Measurements from ENCODE around the gene CDC42EP3. TPM values are rescaled to one million over a fixed set of nuclear protein-coding genes. Genes with fewer than 3 reads are reported as not detected.

CDC42EP3 gene
- polyA plus RNA-seq, 3 donors from 2014 or later: 80.7 to 170 (median 81.3) TPM

DNA sequence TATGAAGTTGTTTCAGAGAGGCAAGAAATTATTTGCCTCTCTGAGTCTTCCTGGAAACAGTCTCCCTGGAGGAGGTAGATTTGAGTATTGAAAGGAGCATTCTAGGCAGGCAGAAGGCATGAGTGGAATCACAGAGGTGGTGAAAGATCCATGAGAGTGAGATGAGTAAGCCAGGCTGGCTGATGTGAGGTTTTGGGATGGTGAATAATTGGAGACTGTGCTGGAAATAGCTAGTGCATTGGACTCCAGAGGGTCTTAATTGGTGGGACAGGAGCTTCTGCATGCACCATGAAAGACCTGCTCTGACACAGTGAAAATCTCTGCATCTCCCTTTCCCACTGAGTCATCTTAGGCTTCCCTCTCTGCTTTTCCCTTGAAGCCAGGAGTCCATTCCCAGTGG, 46.3 kb downstream of the CDC42EP3 start:
- Mint-ChIP-seq H3K4me1 (peaks cover 58 to 76% of the 10 kb centered on the region in 2 donors), H3K36me3 (peaks cover 4 to 9% (median 9%) of the 10 kb centered on the region in 3 donors), H3K27me3 (ENCODE audit: low read depth in 3 of 3) (peaks cover 0 to 2% (median 2%) of the 10 kb centered on the region in 3 donors), H3K27ac (peak overlapping the region; percentile 90 to 100 (median 97)), H3K4me3 (peak overlapping the region; percentile 49 to 87 (median 73)), H3K9me3 (no peaks in the 10 kb centered on the region)
- no peak for DNase-seq

DNA sequence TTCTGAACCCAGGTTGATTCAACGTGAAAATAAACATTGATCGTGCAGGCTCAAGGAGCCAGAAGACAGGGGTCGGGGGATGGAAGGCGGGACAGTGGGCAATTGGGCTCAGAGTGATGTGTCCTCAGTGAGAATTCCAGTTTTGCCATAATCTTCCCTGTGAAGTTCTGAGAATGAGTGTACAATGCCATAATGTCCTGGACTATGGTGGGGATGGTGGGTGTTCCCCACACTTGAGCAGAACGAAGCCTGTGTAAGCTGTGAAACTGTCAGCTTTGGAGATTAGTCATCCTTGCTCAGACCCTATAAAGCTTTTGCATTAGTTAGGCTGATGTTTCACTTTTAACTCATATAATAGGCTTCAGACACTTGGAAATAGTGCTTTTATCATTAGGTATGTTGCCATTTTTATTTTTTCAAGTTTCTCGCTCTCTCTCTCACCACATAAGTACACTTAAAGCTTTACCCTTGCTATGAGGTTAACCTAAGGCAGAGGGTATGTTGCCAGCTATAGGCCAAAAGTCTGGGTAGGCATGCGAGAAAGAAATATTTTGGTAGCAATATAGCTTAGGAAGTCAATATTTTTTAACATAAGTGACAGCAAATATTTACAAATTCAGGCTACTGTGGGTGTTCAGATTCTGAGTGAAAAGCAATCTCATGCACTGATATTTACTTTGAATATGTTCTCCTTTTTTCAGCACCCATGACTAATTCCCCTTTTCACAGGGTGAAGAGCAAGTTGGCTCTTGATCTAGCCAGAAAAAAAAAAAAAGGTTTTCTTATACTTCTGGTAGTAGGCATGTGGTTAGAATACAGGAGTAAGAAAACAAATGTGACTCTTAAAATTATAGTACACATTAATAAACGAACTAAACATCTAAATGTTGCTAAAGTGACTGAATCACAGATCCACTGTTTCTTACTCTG, 47.2 kb downstream of the CDC42EP3 start:
- H3K27me3 Mint-ChIP-seq (ENCODE audit: low read depth in 3 of 3): peaks cover 0 to 2% (median 2%) of the 10 kb centered on the region in 3 donors
- H3K4me3 Mint-ChIP-seq: peak overlapping the region; percentile 49 to 87 (median 73)
- H3K4me1 Mint-ChIP-seq: peaks cover 66 to 81% of the 10 kb centered on the region in 2 donors
- peak overlapping the region; percentile 90 to 100 (median 97) for H3K27ac Mint-ChIP-seq
- peak; percentile 48 to 67 (median 52) for DNase-seq
- peaks cover 4 to 9% (median 4%) of the 10 kb centered on the region in 3 donors for H3K36me3 Mint-ChIP-seq
- no peaks in the 10 kb centered on the region for H3K9me3 Mint-ChIP-seq

DNA sequence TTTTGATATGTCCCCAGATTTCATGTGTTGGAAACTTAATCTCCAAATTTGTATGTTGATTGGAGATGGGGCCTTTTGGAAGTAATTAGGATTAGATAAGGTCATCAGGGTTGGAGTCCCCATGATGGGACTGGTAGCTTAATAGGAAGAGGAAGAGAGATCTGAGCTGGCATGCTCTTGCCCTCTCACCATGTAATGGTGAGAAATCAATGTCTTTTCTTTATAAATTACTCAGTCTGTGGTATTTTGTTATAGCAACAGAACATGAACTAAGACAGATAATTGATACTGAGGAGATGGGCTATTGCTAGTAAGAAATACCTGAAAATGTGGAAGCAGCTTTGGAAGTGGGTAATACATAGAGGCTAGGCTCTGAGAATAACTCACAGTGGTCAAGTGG, 48.0 kb downstream of the CDC42EP3 start:
- H3K4me3 Mint-ChIP-seq: peak overlapping the region; percentile 49 to 87 (median 73)
- peaks cover 0 to 2% (median 2%) of the 10 kb centered on the region in 3 donors for H3K27me3 Mint-ChIP-seq (ENCODE audit: low read depth in 3 of 3)
- H3K4me1 Mint-ChIP-seq: peaks cover 70 to 89% of the 10 kb centered on the region in 2 donors
- H3K9me3 Mint-ChIP-seq: no peaks in the 10 kb centered on the region
- DNase-seq: no peak
- H3K27ac Mint-ChIP-seq: peak overlapping the region; percentile 90 to 100 (median 97)
- peaks cover 4 to 9% (median 4%) of the 10 kb centered on the region in 3 donors for H3K36me3 Mint-ChIP-seq

DNA sequence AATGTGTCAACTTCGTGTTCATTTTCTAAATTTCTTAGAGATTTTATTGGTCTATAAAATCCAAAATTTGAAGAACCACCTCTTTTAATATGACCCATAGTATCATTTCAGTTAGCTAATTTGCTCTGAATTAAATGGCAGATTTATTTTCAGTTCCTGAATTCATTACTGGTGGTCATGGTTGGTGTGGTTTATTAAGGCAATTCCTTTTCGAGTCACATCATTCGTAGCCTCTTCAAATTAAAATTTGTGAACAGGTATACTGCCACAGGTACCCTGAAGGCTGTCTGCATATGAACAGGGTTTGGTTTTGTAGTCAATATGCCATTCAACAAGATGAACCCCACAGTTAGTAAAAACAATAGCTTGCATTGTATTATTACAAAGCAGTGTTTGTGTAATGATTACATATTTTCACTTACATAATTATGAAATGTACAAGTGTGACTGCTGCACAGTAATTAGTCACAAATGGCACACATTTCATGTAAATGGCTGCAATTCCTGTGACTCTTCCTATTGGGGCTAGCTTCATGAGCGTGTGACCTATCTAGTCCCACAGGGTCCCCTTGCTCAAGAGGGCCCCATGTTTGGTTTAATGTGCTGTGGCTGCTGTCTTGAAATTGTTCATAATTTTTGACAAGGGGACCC, 48.9 kb downstream of the CDC42EP3 start:
- H3K9me3 Mint-ChIP-seq: no peaks in the 10 kb centered on the region
- peaks cover 4 to 9% (median 4%) of the 10 kb centered on the region in 3 donors for H3K36me3 Mint-ChIP-seq
- peaks cover 0 to 2% (median 2%) of the 10 kb centered on the region in 3 donors for H3K27me3 Mint-ChIP-seq (ENCODE audit: low read depth in 3 of 3)
- H3K4me3 Mint-ChIP-seq: peak overlapping the region in 3 of 5 donors; percentile 30 to 87 (median 61)
- no peak for DNase-seq
- peak overlapping the region; percentile 90 to 100 (median 97) for H3K27ac Mint-ChIP-seq
- H3K4me1 Mint-ChIP-seq: peaks cover 75 to 97% of the 10 kb centered on the region in 2 donors

DNA sequence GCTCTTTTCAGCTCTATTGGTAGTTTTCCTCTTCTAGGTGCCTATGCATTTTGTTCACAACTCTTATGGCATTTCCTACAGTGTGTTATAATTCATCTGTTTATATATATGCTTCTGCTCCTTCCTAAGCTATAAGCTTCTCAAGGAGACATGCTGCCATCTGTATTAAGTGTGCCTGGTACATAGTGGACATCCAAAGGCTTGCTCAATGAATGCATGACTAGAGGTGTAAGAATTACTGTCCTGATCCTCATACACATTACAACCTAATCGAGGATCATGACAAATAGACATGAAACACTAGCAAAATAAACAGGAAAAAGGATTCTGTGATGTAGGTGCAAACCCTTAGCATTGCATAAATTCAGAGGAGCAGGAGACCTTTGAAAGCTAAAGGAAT, 50.2 kb downstream of the CDC42EP3 start:
- no peak overlapping the region for H3K4me3 Mint-ChIP-seq
- DNase-seq: no peak
- peaks cover 77 to 98% of the 10 kb centered on the region in 2 donors for H3K4me1 Mint-ChIP-seq
- peaks cover 4 to 9% (median 6%) of the 10 kb centered on the region in 3 donors for H3K36me3 Mint-ChIP-seq
- peak overlapping the region in 4 of 6 donors; percentile 36 to 57 (median 44) for H3K27ac Mint-ChIP-seq
- H3K27me3 Mint-ChIP-seq (ENCODE audit: low read depth in 3 of 3): peaks cover 0 to 2% (median 2%) of the 10 kb centered on the region in 3 donors
- H3K9me3 Mint-ChIP-seq: no peaks in the 10 kb centered on the region

- peaks cover 4 to 9% (median 7%) of the 10 kb centered on the region in 3 donors for H3K36me3 Mint-ChIP-seq
- peaks cover 77 to 98% of the 10 kb centered on the region in 2 donors for H3K4me1 Mint-ChIP-seq
- H3K9me3 Mint-ChIP-seq: no peaks in the 10 kb centered on the region
- peaks cover 2 to 5% (median 2%) of the 10 kb centered on the region in 3 donors for H3K27me3 Mint-ChIP-seq (ENCODE audit: low read depth in 3 of 3)
- peak overlapping the region in 2 of 6 donors; percentile 6 to 21 for H3K27ac Mint-ChIP-seq
- DNase-seq: no peak
- no peak overlapping the region for H3K4me3 Mint-ChIP-seq
Measured at GRCh38 chr2:37619959-37620300, 51.5 kb downstream of the CDC42EP3 start.

GRCh38 chr2:37619230-37619958, 52.0 kb downstream of the CDC42EP3 start:
- peaks cover 0 to 5% (median 2%) of the 10 kb centered on the region in 3 donors for H3K27me3 Mint-ChIP-seq (ENCODE audit: low read depth in 3 of 3)
- peak overlapping the region in 1 of 5 donors; percentile 50 for H3K4me3 Mint-ChIP-seq
- no peak for DNase-seq
- H3K9me3 Mint-ChIP-seq: no peaks in the 10 kb centered on the region
- H3K4me1 Mint-ChIP-seq: peaks cover 77 to 98% of the 10 kb centered on the region in 2 donors
- peak overlapping the region in 3 of 6 donors; percentile 21 to 81 (median 78) for H3K27ac Mint-ChIP-seq
- H3K36me3 Mint-ChIP-seq: peaks cover 4 to 9% (median 7%) of the 10 kb centered on the region in 3 donors

DNA sequence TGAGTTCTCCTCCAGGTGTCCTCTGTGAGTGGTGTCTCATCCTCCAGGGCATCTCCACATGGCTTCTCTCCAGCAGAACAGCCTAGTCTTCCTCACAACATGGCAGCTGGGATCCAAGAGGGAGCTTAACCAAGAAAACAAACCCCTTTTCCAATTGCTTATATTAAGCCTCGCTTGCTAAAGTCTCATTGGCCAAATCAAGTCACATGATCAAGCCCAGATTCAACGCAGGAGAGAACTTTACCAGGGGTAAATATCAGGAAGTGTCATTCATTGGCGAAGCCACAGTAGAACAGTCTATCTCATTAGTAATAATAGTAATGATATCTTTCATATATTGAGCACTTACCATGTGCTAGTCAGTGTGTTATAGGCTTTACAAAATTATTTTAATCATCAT, 53.1 kb downstream of the CDC42EP3 start:
- H3K27ac Mint-ChIP-seq: peak overlapping the region in 3 of 6 donors; percentile 55 to 95 (median 64)
- H3K4me3 Mint-ChIP-seq: peak overlapping the region in 2 of 5 donors; percentile 9 to 14
- DNase-seq: no peak
- H3K4me1 Mint-ChIP-seq: peaks cover 75 to 97% of the 10 kb centered on the region in 2 donors
- no peaks in the 10 kb centered on the region for H3K9me3 Mint-ChIP-seq
- H3K36me3 Mint-ChIP-seq: peaks cover 4 to 9% (median 7%) of the 10 kb centered on the region in 3 donors
- H3K27me3 Mint-ChIP-seq (ENCODE audit: low read depth in 3 of 3): peaks cover 0 to 5% (median 2%) of the 10 kb centered on the region in 3 donors

DNA sequence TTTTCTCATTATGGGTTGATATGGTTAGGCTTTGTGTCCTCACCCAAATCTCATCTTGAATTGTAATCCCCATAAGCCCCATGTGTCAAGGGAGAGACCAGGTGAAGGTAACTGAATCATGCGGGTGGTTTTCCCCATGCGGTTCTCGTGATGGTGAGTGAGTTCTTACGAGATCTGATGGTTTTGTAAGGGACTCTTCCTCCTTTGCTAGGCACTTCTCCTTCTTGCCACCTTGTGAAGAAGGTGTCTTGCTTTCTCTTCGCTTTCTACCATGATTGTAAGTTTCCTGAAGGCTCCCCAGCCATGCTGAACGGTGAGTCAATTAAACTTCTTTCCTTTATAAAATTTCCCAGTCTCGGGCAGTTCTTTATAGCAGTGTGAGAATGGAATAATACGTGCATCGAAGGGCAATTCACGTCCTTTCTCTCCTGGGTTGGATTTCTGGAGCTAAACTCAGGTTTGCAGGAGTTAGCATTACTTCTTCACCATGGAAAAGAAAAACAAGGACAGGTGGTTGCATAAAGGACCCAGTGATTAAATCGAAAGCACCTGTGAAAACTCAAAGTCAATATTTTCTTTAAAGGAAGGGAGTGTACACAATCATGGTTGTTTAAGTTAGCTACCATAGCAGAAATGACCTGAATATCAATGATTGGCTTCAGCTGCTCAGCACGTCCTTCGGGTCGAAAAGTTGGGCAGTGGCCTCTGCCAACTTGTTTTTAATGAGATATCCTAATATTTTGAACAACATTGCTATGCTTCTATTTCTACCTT, 54.1 kb downstream of the CDC42EP3 start:
- peaks cover 0 to 5% (median 2%) of the 10 kb centered on the region in 3 donors for H3K27me3 Mint-ChIP-seq (ENCODE audit: low read depth in 3 of 3)
- DNase-seq: no peak
- H3K36me3 Mint-ChIP-seq: peaks cover 4 to 9% (median 7%) of the 10 kb centered on the region in 3 donors
- H3K27ac Mint-ChIP-seq: peak overlapping the region; percentile 81 to 97 (median 96)
- H3K9me3 Mint-ChIP-seq: no peaks in the 10 kb centered on the region
- H3K4me3 Mint-ChIP-seq: peak overlapping the region in 4 of 5 donors; percentile 22 to 48 (median 40)
- peaks cover 69 to 87% of the 10 kb centered on the region in 2 donors for H3K4me1 Mint-ChIP-seq

GRCh38 chr2:37616677-37617005, 54.8 kb downstream of the CDC42EP3 start:
- Mint-ChIP-seq H3K27ac (peak overlapping the region; percentile 81 to 97 (median 96)), H3K4me3 (peak overlapping the region in 4 of 5 donors; percentile 22 to 60 (median 46)), H3K9me3 (no peaks in the 10 kb centered on the region), H3K4me1 (peaks cover 69 to 81% of the 10 kb centered on the region in 2 donors), H3K27me3 (ENCODE audit: low read depth in 3 of 3) (peaks cover 0 to 5% (median 2%) of the 10 kb centered on the region in 3 donors), H3K36me3 (peaks cover 4 to 8% (median 7%) of the 10 kb centered on the region in 3 donors)
- DNase-seq: no peak

DNA sequence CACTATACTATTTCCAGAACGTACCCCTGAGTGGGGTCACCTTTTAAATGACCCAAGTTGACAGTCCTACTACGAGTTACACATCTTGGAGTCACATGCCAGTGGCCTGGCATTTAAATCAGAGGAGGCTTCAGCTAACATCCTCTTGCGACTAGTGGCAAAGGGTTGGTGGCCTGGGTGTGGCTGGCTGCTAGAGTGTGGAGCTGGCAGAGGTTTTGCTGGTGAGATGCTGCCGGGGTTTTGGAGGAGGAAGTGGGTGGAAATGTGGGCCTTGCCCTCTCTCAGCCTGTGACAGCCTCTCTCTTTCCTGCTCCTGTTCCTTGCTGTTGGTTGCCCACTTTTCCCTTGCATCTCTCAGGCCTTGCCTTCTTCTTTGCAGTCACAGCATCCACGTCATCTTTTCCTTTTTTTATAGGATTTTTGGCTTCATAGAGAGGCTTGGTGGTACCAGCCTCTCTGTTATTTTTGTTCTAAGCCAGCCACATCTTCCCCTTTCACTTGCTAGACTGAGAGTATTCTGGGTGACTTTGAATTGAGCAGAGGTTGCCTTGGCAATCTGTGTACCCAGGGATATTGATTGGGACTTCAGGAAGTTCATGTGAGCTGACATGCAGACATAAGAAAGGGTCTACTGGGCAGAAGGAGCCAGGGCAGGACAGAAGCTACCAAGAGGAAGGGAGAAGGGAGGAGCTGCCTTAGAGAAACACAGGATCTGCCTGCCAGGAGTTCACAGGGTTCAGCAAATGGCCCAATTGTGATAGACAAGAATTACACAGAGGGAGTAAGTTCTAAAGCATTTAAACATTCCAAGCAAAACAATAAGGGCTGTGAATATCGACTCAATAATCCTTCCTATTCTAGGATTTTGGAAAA, 55.4 kb downstream of the CDC42EP3 start:
- H3K27me3 Mint-ChIP-seq (ENCODE audit: low read depth in 3 of 3): peaks cover 0 to 5% (median 2%) of the 10 kb centered on the region in 3 donors

More for the DNA sequence above, 55.4 kb downstream of the CDC42EP3 start:
- H3K36me3 Mint-ChIP-seq: peaks cover 2 to 5% (median 4%) of the 10 kb centered on the region in 3 donors
- no peaks in the 10 kb centered on the region for H3K9me3 Mint-ChIP-seq
- H3K27ac Mint-ChIP-seq: peak overlapping the region; percentile 81 to 97 (median 96)
- peak; percentile 72 to 80 (median 76) for DNase-seq
- H3K4me1 Mint-ChIP-seq: peaks cover 71 to 81% of the 10 kb centered on the region in 2 donors
- H3K4me3 Mint-ChIP-seq: peak overlapping the region; percentile 54 to 75 (median 63)

All from immature natural killer cell (primary cell).